ENCODE results near the gene KNCN.

DNA sequence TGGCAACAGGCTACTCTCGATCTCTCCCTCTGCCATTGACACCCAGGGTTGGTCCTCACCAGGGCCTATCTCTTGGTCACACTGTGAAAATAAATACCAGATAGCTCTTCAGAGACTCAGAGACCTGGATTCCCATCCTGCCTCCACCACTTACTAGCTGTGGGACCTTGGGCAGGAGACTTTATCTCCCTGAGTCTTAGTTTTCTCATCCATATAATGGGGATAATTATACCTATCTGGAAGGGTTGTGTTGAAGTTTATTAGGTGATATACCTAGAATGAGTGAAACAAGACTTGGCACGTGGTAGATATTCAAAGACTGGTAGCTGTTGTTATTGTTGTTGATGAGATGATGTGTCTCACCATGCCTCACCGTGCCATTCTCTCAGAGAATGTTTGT is 54.4 kb downstream of the KNCN start:
- TF ChIP-seq, protein P1, sequence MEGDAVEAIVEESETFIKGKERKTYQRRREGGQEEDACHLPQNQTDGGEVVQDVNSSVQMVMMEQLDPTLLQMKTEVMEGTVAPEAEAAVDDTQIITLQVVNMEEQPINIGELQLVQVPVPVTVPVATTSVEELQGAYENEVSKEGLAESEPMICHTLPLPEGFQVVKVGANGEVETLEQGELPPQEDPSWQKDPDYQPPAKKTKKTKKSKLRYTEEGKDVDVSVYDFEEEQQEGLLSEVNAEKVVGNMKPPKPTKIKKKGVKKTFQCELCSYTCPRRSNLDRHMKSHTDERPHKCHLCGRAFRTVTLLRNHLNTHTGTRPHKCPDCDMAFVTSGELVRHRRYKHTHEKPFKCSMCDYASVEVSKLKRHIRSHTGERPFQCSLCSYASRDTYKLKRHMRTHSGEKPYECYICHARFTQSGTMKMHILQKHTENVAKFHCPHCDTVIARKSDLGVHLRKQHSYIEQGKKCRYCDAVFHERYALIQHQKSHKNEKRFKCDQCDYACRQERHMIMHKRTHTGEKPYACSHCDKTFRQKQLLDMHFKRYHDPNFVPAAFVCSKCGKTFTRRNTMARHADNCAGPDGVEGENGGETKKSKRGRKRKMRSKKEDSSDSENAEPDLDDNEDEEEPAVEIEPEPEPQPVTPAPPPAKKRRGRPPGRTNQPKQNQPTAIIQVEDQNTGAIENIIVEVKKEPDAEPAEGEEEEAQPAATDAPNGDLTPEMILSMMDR (IDR thresholded peaks at IDR 0.05; ENCODE audit: poor library complexity, severe bottlenecking), result no peak
- TF ChIP-seq, protein P2, sequence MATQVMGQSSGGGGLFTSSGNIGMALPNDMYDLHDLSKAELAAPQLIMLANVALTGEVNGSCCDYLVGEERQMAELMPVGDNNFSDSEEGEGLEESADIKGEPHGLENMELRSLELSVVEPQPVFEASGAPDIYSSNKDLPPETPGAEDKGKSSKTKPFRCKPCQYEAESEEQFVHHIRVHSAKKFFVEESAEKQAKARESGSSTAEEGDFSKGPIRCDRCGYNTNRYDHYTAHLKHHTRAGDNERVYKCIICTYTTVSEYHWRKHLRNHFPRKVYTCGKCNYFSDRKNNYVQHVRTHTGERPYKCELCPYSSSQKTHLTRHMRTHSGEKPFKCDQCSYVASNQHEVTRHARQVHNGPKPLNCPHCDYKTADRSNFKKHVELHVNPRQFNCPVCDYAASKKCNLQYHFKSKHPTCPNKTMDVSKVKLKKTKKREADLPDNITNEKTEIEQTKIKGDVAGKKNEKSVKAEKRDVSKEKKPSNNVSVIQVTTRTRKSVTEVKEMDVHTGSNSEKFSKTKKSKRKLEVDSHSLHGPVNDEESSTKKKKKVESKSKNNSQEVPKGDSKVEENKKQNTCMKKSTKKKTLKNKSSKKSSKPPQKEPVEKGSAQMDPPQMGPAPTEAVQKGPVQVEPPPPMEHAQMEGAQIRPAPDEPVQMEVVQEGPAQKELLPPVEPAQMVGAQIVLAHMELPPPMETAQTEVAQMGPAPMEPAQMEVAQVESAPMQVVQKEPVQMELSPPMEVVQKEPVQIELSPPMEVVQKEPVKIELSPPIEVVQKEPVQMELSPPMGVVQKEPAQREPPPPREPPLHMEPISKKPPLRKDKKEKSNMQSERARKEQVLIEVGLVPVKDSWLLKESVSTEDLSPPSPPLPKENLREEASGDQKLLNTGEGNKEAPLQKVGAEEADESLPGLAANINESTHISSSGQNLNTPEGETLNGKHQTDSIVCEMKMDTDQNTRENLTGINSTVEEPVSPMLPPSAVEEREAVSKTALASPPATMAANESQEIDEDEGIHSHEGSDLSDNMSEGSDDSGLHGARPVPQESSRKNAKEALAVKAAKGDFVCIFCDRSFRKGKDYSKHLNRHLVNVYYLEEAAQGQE (IDR thresholded peaks at IDR 0.05; ENCODE audit: borderline replicate concordance), result no peak
- no peak for TF ChIP-seq RAD21 (conservative IDR thresholded peaks at IDR 0.05)
- TF ChIP-seq POLR2AphosphoS5 (IDR thresholded peaks at IDR 0.05), result no peak
